Lower leg skin (tissue), 4 donors: ENCODE data around the gene NLK. TPM values are rescaled to one million over a fixed set of nuclear protein-coding genes. Genes with fewer than 3 reads are reported as not detected.
"Not testable (repeated sequence)": the region's sequence is repeated elsewhere in the genome, so short reads cannot be mapped to it uniquely, and the experiment has no call there.

Experiments
- DNase-seq, 2 donors: peaks; one replicate each; pipeline ENCODE4 v3.0.0-alpha.2; 2019; ENCODE audit warnings: low spot score in 2 of 2
- H3K4me3 ChIP-seq: fragments of 200-600 bp; sonication (generic); 2 replicates; pipeline ENCODE4 v1.5.1; 2017; ENCODE audit warnings: mild to moderate bottlenecking, low read depth; ENCODE audit not compliant: poor library complexity, severe bottlenecking
- POLR2A ChIP-seq, 2 donors: fragments of 450-650 bp; IDR thresholded peaks; one replicate each; pipeline ENCODE4 v1.6.1; 2016 to 2017; ENCODE audit warnings: antibody characterized with exemption in 2 of 2, mild to moderate bottlenecking in 1 of 2, moderate library complexity in 1 of 2
- WGBS, 2 donors: methylation state at CpG; one replicate each; pipeline ENCODE4 v1.1.5; 2018; 5-methylcytosine and 5-hydroxymethylcytosine counted together
- intact Hi-C: fragments of 100-400 bp; cut with DNase I; formaldehyde crosslinking; loops from one replicate; pipeline ENCODE4 v1.15.0; 2023; ENCODE audit warnings: low total_unique reads
- total RNA-seq, 4 donors: library from RNA; depleted of rRNA; stranded (reverse); fragments of >200 nt; gene quantifications; one replicate each; pipeline ENCODE4 v1.1.0, GENCODE V29; 2016
- TF ChIP-seq, protein P1 (sequence below), 3 donors: fragments of 450-650 bp; IDR thresholded peaks; one replicate each; pipeline ENCODE4 v1.5.1; 2016; ENCODE audit warnings: antibody characterized with exemption in 3 of 3, mild to moderate bottlenecking in 3 of 3, moderate library complexity in 2 of 3

NLK gene
- total RNA-seq, 4 donors from 2014 or later: 5.9 to 10.8 (median 8.2) TPM

DNA sequence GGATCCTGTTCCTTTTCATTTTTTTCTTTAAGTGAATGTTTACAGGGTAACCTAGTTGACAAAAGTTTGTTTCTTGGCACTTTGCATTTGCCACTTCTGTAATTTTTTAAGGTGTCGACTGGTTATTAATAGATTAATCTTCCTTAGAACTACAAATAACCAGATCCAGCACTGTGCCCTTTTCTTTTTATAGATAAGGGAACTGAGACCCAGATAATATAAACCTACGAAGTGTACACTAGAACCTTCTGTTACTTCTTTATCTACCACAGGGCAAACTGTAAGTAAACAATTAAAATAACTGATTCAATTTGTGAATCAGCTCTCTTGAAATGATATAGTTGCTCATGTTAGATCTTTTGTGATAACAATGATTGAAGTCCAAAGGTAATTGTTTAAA lies 55.4 kb downstream of the NLK start:
- DNase-seq: no peak
- intact Hi-C loops: no loop called here
- no peak overlapping the region for H3K4me3 ChIP-seq
- TF ChIP-seq, protein P1, sequence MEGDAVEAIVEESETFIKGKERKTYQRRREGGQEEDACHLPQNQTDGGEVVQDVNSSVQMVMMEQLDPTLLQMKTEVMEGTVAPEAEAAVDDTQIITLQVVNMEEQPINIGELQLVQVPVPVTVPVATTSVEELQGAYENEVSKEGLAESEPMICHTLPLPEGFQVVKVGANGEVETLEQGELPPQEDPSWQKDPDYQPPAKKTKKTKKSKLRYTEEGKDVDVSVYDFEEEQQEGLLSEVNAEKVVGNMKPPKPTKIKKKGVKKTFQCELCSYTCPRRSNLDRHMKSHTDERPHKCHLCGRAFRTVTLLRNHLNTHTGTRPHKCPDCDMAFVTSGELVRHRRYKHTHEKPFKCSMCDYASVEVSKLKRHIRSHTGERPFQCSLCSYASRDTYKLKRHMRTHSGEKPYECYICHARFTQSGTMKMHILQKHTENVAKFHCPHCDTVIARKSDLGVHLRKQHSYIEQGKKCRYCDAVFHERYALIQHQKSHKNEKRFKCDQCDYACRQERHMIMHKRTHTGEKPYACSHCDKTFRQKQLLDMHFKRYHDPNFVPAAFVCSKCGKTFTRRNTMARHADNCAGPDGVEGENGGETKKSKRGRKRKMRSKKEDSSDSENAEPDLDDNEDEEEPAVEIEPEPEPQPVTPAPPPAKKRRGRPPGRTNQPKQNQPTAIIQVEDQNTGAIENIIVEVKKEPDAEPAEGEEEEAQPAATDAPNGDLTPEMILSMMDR (IDR thresholded peaks at IDR 0.05): no peak
- no peak for TF ChIP-seq POLR2A (IDR thresholded peaks at IDR 0.05)
- 70 to 85% methylated on average over 2 of the region's 2 CpGs for WGBS, 2 donors

DNA sequence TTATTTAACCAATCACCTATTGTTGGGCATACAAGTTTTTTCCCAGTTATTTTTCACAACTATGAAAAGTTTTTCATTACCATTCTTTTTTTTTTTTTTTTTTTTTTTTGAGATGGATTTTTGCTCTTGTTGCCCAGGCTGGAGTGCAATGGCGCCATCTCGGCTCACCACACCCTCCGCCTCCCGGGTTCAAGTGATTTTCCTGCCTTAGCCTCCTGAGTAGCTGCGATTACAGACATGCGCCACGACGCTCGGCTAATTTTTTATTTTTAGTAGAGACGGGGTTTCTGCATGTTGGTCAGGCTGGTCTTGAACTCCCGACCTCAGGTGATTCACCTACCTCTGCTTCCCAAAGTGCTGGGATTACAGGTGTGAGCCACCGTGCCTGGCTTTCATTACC lies 56.1 kb downstream of the NLK start:
- DNase-seq, H3K4me3 ChIP-seq, intact Hi-C loops: not testable (repeated sequence)
- 96 to 98% methylated on average over 12 of the region's 12 CpGs for WGBS, 2 donors

DNA sequence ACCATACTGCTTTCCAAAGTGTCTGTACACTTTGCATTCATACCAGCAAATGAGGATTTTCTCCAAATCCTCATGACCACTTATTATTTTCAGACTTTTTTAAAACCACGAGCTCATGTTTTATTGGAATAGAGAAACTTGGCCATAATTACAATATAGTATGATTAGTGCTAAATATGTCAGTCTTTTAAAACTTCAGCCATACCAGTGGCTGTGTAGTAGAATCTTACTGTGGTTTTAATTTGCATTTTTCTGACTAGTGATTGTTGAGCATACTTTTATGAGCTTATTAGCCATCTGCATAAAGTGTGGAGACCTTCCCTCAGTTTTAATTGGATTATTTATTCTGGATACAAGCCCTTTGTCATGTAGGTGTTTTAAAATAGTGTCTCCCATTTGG lies 57.8 kb downstream of the NLK start:
- WGBS, 2 donors: 82 to 91% methylated on average over 1 of the region's 1 CpG
- DNase-seq: no peak
- TF ChIP-seq, protein P1 (IDR thresholded peaks at IDR 0.05): no peak
- no peak for TF ChIP-seq POLR2A (IDR thresholded peaks at IDR 0.05)
- no peak overlapping the region for H3K4me3 ChIP-seq
- intact Hi-C loops: no loop called here

DNA sequence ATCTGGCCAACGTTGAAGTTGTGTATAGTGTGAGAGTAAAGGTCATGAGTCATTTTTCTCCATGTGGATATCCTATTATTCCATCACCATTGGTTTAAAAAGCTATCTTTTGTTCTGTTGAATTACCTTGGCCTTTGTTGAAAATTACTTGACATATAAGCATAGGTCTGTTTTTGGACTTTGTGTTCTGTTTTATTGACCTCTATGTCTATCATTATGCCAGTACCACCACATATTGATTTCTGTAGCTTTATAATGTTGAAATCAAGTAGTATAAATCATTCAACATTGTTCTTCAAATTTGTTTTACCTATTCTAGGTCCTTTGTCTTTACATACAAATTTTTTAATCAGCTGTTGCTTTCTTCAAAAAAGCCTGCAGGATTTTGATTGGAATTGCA lies 58.5 kb downstream of the NLK start:
- WGBS, 2 donors: 80 to 85% methylated on average over 1 of the region's 1 CpG
- H3K4me3 ChIP-seq: no peak overlapping the region
- no peak for TF ChIP-seq POLR2A (IDR thresholded peaks at IDR 0.05)
- TF ChIP-seq, protein P1 (IDR thresholded peaks at IDR 0.05): no peak
- DNase-seq: no peak
- intact Hi-C loops: no loop called here

DNA sequence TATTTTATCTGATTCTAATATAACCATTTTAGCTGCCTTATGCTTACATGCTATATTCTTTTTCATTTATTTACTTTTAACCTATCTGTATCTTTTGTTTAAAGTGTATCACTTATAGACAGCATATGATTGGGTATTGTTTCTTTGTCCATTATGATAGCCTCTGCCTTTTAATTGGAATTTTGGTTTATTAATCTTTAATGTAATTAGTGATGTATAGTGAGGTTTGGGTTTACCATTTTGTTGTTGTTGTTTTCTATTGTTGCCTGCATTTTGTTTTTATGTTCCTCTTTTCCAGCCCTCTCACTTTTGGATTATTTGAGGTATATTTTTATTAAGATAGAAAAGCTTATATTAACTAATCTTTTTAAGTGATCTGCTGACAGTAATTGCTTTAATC lies 59.4 kb downstream of the NLK start:
- TF ChIP-seq POLR2A (IDR thresholded peaks at IDR 0.05): no peak
- TF ChIP-seq, protein P1 (IDR thresholded peaks at IDR 0.05): no peak
- DNase-seq: no peak
- no peak overlapping the region for H3K4me3 ChIP-seq
- intact Hi-C loops: no loop called here

DNA sequence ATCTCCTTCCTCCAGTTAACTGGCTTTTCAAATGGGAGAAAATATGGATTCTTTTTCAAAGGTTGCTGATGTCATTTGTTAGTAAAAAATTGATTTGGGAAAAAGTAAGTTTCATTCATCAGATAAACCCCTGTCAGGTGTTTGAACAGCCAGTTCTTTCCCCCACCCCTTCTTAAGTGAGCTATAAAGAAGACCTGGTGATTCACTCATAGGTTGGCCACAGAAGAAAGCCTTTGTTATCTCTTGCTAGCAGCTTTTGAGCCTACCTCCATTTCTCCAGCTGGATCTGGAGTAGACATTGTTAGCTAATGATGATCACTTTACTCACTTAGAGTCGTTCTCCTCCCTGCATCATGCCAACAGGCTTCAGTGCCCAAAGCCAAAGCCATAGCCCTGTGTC lies 63.0 kb downstream of the NLK start:
- H3K4me3 ChIP-seq: no peak overlapping the region
- 62% methylated on average over 1 of the region's 1 CpG for WGBS, 2 donors
- no peak for TF ChIP-seq POLR2A (IDR thresholded peaks at IDR 0.05)
- TF ChIP-seq, protein P1 (IDR thresholded peaks at IDR 0.05): no peak
- intact Hi-C loops: no loop called here
- no peak for DNase-seq
